SU-DHL-6 (cell line): ENCODE results near the gene TBC1D16.

Source experiments
- EZH2phosphoT487 ChIP-seq: fragments of 200-600 bp; sonication (generic), shearing (Covaris generic); conservative IDR thresholded peaks from 2 replicates; pipeline ENCODE4 v1.6.1; 2018; ENCODE audit warnings: mild to moderate bottlenecking, antibody characterized with exemption, low read length, moderate library complexity, mixed read lengths
- TF ChIP-seq, protein P1 (sequence below): fragments of 200-600 bp; sonication (generic); IDR thresholded peaks from one replicate; pipeline ENCODE4 v1.5.1; 2017; ENCODE audit warnings: antibody characterized with exemption, mild to moderate bottlenecking, low read length, moderate library complexity; ENCODE audit not compliant: insufficient read depth, poor library complexity, severe bottlenecking

GRCh38 chr17:79927688-79928501 is 107.8 kb downstream of the TBC1D16 start:
- TF ChIP-seq, protein P1, sequence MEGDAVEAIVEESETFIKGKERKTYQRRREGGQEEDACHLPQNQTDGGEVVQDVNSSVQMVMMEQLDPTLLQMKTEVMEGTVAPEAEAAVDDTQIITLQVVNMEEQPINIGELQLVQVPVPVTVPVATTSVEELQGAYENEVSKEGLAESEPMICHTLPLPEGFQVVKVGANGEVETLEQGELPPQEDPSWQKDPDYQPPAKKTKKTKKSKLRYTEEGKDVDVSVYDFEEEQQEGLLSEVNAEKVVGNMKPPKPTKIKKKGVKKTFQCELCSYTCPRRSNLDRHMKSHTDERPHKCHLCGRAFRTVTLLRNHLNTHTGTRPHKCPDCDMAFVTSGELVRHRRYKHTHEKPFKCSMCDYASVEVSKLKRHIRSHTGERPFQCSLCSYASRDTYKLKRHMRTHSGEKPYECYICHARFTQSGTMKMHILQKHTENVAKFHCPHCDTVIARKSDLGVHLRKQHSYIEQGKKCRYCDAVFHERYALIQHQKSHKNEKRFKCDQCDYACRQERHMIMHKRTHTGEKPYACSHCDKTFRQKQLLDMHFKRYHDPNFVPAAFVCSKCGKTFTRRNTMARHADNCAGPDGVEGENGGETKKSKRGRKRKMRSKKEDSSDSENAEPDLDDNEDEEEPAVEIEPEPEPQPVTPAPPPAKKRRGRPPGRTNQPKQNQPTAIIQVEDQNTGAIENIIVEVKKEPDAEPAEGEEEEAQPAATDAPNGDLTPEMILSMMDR, result no peak
- TF ChIP-seq EZH2phosphoT487, result no peak
